ENCODE results near the gene GLIS1.

GLIS1 gene

DNA sequence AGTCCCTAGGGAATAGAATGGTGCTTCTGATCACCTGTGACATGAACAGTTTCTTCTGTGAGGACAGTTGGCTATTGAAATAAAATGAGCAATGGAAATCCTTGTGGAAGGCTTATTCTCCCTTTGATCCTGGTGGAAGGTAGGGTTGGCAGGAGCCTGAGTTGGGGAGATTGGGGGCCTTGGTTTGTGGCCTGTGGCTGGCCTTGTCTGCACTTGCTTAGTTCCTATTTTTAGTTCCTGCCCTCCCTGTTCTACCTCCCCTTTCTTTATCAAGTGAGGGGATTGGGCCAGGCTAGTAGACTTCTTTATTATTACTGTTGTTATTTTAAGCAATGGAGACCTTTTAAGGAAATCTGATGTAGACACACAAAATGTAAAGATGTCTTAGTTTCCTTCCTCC lies 271.6 kb downstream of the GLIS1 start:
- no peak overlapping the region for H2AFZ ChIP-seq (ENCODE audit: low read depth, low read length)
- H3K4me1 ChIP-seq (ENCODE audit: insufficient read depth, low read length), result no peaks in the 10 kb centered on the region
- no peak overlapping the region for H3K4me2 ChIP-seq (ENCODE audit: insufficient read depth, low read length)
- no peak overlapping the region for H3K9ac ChIP-seq (ENCODE audit: low read depth, low read length)
- H4K20me1 ChIP-seq (ENCODE audit: insufficient read depth, low read length), result no peaks in the 10 kb centered on the region
- no peak overlapping the region for H3K27ac ChIP-seq (ENCODE audit: low read length)
- no peaks in the 10 kb centered on the region for H3K36me3 ChIP-seq (ENCODE audit: insufficient read depth, low read length)
- ATAC-seq (ENCODE audit: insufficient read depth, low read depth) (no peak), DNase-seq (no peak)
- H3K4me3 ChIP-seq (ENCODE audit: low read depth in 1 of 2, low read length in 2 of 2), result no peak overlapping the region
- H3K79me2 ChIP-seq (ENCODE audit: insufficient read depth, low read length), result no peaks in the 10 kb centered on the region
- TF ChIP-seq EZH2 (IDR thresholded peaks at IDR 0.05; ENCODE audit: borderline replicate concordance, low read depth, low read length, severe bottlenecking), result no peak
- TF ChIP-seq, protein P1, sequence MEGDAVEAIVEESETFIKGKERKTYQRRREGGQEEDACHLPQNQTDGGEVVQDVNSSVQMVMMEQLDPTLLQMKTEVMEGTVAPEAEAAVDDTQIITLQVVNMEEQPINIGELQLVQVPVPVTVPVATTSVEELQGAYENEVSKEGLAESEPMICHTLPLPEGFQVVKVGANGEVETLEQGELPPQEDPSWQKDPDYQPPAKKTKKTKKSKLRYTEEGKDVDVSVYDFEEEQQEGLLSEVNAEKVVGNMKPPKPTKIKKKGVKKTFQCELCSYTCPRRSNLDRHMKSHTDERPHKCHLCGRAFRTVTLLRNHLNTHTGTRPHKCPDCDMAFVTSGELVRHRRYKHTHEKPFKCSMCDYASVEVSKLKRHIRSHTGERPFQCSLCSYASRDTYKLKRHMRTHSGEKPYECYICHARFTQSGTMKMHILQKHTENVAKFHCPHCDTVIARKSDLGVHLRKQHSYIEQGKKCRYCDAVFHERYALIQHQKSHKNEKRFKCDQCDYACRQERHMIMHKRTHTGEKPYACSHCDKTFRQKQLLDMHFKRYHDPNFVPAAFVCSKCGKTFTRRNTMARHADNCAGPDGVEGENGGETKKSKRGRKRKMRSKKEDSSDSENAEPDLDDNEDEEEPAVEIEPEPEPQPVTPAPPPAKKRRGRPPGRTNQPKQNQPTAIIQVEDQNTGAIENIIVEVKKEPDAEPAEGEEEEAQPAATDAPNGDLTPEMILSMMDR (IDR thresholded peaks at IDR 0.05; ENCODE audit: borderline replicate concordance, extremely low read depth, low read length, poor library complexity, severe bottlenecking), result no peak
- H3K9me3 ChIP-seq (ENCODE audit: insufficient read depth, low read length, severe bottlenecking), result no peaks in the 10 kb centered on the region
- H3K27me3 ChIP-seq (ENCODE audit: insufficient read depth, low read length, poor library complexity), result no peaks in the 10 kb centered on the region

DNA sequence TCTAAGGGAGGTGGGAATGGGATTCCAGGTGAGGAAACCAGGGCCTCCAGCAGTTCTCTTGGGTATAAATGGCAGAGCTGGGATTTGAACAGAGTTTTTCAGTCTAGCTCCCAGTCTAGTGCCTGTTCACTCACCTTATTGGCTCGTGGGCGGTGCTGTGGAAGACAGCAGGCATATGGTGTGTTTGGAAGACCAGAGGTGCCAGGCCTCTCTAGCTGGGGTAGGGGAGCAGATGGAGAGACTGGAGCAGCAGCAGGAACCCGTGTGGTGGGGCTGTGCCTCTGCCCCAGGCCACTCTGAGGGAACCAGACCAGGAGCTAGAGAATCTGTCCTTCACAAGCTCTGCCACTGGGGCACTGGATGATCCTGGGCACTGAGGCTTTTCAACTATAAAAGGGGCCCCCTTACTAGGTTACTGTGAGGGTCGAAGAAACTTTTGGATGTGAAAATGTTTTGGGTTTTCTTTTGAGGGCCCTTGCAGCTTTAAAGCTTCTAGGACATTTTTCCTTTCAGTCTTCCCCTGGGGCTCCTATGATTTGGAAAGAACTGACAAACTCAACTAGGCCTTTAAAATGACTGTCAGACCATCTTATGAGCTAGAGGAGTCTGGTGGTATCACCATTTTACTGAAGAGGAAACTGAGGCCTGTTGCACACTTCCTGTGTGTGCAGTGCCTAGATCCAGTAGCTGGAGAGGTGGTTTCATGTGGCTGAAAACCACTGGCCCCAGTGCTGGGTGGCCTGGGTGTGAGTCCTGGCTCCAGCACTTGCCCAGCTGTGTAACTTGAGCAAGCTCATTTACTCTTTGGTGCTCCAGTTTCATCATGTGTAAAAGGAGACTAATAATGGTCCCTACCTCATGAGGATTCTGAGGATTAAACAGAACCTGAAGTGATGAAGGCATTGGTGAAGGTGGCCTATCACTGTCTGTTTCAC lies 273.7 kb downstream of the GLIS1 start:
- no peak overlapping the region for H3K4me3 ChIP-seq (ENCODE audit: low read depth in 1 of 2, low read length in 2 of 2)
- no peaks in the 10 kb centered on the region for H3K9me3 ChIP-seq (ENCODE audit: insufficient read depth, low read length, severe bottlenecking)
- peaks cover 3% of the 10 kb centered on the region for H3K27me3 ChIP-seq (ENCODE audit: insufficient read depth, low read length, poor library complexity)
- DNase-seq, result no peak
- no peak for ATAC-seq (ENCODE audit: insufficient read depth, low read depth)
- H4K20me1 ChIP-seq (ENCODE audit: insufficient read depth, low read length), result no peaks in the 10 kb centered on the region
- no peak overlapping the region for H2AFZ ChIP-seq (ENCODE audit: low read depth, low read length)
- H3K4me2 ChIP-seq (ENCODE audit: insufficient read depth, low read length), result no peak overlapping the region
- no peaks in the 10 kb centered on the region for H3K4me1 ChIP-seq (ENCODE audit: insufficient read depth, low read length)
- no peaks in the 10 kb centered on the region for H3K79me2 ChIP-seq (ENCODE audit: insufficient read depth, low read length)
- H3K9ac ChIP-seq (ENCODE audit: low read depth, low read length), result no peak overlapping the region
- no peak for TF ChIP-seq EZH2 (IDR thresholded peaks at IDR 0.05; ENCODE audit: borderline replicate concordance, low read depth, low read length, severe bottlenecking)
- TF ChIP-seq, protein P1 (IDR thresholded peaks at IDR 0.05; ENCODE audit: borderline replicate concordance, extremely low read depth, low read length, poor library complexity, severe bottlenecking), result no peak
- H3K36me3 ChIP-seq (ENCODE audit: insufficient read depth, low read length), result no peaks in the 10 kb centered on the region
- no peak overlapping the region for H3K27ac ChIP-seq (ENCODE audit: low read length)

DNA sequence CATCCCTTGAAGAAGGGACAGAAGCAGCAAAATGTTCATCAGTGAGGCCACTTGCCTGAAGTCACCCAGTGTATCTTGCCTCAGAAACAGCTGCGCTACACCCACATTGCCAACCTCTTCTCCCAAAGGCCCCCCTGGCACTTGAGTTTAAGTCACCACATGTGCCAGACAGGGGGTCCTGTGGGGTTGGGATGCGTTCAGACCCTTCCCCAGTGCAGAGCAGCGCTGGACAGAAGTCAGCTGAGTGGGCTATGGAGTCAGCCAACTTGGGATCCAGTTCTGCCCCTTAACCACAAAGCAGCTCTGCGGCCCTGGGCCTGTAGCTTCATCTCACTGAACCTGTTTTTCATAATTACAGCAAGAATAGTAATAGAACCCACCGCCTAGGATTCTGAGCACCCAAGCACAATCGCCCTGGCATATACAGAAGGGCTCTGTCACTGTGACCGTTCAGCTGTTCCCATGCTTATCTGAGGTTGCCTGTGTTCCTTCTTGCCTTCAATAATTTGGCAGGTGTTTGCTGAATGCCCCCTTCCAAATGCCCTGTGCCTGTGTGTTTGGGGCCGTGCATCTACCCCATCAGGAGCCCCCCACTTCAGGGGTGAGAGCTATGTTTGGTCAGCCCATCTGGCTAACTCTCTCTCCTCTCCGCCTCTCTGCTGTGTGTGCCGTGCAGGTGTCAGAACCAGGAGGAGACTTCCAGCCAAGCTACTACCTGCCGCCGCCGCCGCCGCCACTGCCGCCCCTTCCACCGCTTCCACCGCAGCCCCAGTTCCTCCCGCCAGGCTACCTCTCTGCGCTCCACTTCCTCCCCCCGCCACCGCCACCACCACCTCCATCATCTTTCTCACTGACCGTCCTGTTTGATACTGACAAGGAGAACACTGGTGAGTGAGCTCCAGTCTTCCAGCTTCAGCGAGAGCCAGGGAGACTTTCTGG lies 274.7 kb downstream of the GLIS1 start:
- no peak overlapping the region for H2AFZ ChIP-seq (ENCODE audit: low read depth, low read length)
- no peak for TF ChIP-seq EZH2 (IDR thresholded peaks at IDR 0.05; ENCODE audit: borderline replicate concordance, low read depth, low read length, severe bottlenecking)
- TF ChIP-seq, protein P1 (IDR thresholded peaks at IDR 0.05; ENCODE audit: borderline replicate concordance, extremely low read depth, low read length, poor library complexity, severe bottlenecking), result no peak
- no peak overlapping the region for H3K27ac ChIP-seq (ENCODE audit: low read length)
- H3K27me3 ChIP-seq (ENCODE audit: insufficient read depth, low read length, poor library complexity), result peaks cover 3% of the 10 kb centered on the region
- H3K36me3 ChIP-seq (ENCODE audit: insufficient read depth, low read length), result no peaks in the 10 kb centered on the region
- no peak for DNase-seq
- H3K9ac ChIP-seq (ENCODE audit: low read depth, low read length), result no peak overlapping the region
- no peaks in the 10 kb centered on the region for H4K20me1 ChIP-seq (ENCODE audit: insufficient read depth, low read length)
- no peaks in the 10 kb centered on the region for H3K9me3 ChIP-seq (ENCODE audit: insufficient read depth, low read length, severe bottlenecking)
- H3K79me2 ChIP-seq (ENCODE audit: insufficient read depth, low read length), result no peaks in the 10 kb centered on the region
- no peak overlapping the region for H3K4me2 ChIP-seq (ENCODE audit: insufficient read depth, low read length)
- no peaks in the 10 kb centered on the region for H3K4me1 ChIP-seq (ENCODE audit: insufficient read depth, low read length)
- ATAC-seq (ENCODE audit: insufficient read depth, low read depth), result no peak
- H3K4me3 ChIP-seq (ENCODE audit: low read depth in 1 of 2, low read length in 2 of 2), result no peak overlapping the region

Measured in DND-41 (cell line).